ENCODE measurements around the gene ATP6AP1.
A peak's percentile ranks its signal among the peaks of the same experiment; 100 is the strongest.

ATP6AP1 gene

GRCh38 chrX:154471839-154472684 is 43.6 kb downstream of the ATP6AP1 start:
- no peak for DNase-seq (ENCODE audit: low spot score)

DNA sequence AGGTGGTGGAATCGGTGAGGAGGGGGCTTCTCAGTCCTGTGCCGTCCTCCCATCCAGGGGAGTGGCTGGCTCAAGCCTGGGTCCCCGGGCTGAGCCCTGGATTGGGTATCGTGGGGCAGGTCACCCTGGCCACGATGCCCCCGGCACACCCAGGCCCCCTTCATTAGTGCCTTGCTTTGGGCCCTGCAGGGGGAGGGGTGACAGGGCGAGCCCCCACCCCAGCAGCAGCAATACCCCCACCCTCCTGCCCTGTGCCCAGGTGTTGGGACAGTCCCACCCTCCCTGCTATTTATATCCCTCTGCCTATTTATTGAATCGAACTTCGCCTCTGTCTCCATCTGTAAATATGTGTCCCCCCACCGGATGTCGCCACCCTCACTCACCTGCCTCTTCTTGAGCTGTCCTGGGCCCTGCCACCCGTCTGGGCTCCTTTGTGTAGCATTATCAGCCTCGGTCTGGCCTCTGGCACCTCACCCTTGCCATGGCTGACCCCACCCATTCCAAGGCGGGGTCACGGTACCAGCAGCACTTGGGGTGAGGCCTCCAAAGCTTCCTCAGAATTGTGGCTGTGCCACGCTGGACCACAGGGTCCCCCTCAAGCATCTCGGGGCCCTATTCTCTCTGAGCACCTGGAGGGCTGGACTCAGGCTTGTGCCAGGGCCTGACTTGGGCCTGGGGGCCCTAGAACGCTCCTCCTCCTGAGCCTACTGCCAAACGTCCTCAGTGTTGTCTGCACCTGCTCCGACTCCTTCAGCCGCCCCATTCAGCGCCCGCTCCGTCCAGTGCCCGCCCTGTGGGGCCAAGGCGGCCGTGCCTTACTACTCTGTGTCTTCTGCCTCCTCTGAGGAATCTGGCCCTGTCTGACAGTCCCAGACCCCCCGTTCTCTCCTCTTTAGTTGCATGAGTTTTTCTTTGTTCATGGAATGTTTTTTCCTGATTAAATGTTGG is 44.5 kb downstream of the ATP6AP1 start:
- no peak for DNase-seq (ENCODE audit: low spot score)

DNA sequence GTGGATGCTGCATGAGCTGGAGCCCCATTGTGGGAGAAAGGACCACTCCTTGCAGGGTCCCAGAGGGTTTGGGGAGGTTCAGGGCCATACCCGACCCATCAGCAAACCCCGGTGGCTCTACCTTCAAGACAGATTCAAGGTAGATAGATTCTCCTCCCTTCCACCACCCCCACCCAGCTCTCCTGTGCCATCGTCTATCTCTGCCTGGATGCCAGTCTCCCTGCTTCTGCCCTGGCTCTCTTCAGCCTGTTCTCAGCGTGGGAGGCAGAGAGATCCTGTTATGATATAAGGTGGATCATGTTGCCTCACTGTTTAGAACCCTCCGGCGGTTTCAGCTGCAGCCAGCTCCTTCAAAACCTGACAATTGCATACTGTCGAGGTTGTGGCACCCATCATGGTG is 45.2 kb downstream of the ATP6AP1 start:
- DNase-seq (ENCODE audit: low spot score): no peak

GRCh38 chrX:154476821-154477220 is 48.3 kb downstream of the ATP6AP1 start:
- peak; percentile 24 for DNase-seq (ENCODE audit: low spot score)

DNA sequence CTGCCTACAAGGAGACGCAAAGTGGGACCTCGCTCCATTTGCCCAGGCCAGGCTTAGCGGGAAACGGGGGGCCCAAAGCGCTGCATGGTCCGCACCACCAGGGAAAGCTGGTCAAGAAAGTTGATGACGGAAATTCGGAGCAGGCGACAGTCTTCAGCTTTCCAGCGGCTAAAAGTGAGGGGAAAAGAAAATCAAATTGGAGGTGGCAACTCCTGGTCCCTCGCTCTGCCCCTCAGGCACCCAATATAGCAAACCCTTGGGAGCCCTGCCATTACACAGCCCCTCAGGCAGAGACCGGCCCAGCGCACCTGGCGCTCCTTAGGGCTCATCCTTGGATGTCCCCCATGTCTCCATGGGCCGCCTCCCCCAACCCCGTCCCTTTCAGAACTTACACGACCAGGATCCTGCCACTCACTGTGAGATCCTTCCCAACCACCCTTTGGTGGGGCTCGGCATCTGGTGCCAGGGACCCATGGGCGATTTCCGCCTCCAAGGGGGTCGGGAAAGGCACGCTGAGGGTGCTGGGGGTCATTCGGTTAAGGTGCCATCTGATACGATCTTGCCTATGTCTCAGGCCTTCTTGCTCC is 49.5 kb downstream of the ATP6AP1 start:
- no peak for DNase-seq (ENCODE audit: low spot score)

DNA sequence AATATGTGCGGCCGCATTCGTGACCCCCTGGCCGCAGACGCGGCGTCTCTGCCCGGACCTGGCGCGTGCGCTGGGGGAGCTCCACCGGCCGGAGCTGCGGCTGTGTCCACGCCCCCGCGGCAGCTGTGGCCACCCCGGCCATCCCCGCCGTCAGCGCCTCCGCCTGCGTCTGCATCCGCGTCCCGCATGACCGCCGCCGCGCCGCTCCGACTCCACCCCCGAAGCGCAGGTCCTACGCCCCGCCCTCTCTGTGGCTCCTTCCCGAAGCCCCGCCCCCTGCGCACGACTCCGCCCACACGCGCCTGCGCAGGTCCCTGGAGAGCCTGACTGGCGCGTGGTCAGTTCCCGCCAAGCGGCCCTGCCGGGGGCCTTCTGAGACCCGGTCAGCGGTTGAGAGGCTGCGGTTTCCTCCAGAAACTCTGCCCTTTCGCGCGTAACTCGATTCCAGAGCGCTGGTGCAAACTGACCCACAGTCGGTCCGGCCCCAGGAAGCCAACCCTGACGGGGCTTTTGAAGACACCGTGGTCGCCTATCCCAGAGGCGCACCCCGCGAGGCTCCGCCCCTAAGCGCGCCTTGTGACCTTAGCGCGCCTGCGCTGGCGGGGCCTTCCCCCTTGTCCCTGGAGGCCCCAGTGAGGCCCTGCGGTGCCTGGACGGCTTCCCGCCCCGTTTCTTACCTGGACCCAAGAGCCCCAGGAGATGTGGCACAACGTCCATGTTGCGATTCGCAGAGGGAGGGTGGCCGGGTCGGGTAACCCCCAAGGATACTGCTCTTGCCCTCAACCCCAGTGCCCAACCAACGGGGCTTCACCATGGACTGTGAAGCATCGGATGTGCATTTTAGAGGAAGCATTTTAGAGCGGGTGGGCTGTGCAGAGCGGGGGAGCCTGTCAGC is 50.5 kb downstream of the ATP6AP1 start, which contains the start of gene LAGE3:
Gene LAGE3, minus strand, starts transcription at position 554 of the 895 bp plus-strand sequence. Its CDS starts 366 bp downstream, at position 188.
- peak; percentile 88 for DNase-seq (ENCODE audit: low spot score)

- no peak for DNase-seq (ENCODE audit: low spot score)
These were observed 52.7 kb downstream of the ATP6AP1 start for GRCh38 chrX:154481195-154481594.

DNA sequence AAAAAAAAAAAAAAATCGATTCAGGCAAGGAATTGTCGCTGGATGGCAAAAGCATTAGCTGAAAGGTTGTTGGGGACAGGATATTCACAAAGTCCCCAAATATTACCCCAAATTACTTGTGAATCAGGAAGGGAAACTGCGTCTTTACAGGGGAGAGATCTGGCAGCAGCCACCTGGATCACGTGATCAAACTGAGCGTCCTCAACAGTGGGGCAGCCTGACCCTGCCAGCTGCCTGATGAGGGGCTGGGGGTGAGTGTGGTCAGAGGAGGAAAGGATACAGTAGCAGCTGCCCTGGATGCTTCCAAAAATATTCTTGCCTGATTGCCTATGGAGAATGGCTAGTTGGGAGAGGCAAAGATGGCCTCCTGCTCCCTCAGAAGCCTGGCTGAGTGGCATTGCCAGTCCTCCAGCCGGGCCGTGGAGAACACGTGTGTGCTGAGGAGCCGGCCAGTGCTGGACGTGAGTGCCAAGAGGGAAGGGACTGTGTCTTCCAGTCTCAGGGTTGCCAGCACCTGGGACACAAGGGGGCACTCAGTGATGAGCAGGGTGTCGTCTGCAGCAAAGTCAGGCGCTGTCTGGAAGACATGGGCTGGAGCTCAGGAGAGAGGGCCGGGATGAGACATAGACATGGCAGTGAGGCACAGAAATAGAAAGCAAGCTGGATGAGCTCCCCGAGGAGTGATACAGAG is 53.6 kb downstream of the ATP6AP1 start:
- no peak for DNase-seq (ENCODE audit: low spot score)

- no peak for DNase-seq (ENCODE audit: low spot score)
These were observed 54.3 kb downstream of the ATP6AP1 start for GRCh38 chrX:154482786-154483185.

DNA sequence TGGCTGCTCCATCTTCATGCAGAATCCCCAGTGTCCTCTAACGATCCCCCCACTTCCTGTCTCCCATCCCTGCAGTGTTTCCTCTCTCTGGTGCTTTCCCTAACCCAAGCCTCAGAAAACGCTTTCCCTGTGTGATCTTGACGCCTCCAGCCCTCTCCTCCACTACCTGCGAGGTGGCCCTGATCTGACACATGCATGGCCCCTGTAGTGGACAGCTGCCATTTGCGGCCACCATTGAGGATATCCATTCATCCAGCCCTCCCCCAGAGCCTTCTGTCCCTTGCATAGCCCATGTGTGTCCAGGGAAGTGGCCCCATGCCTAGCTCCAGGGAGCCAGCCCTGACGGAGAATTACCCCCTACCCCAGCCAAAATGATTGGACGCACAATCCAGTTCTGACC is 54.8 kb downstream of the ATP6AP1 start:
- DNase-seq (ENCODE audit: low spot score): no peak

- DNase-seq (ENCODE audit: low spot score): peak; percentile 31
These were observed 56.0 kb downstream of the ATP6AP1 start for GRCh38 chrX:154484255-154485149.

DNA sequence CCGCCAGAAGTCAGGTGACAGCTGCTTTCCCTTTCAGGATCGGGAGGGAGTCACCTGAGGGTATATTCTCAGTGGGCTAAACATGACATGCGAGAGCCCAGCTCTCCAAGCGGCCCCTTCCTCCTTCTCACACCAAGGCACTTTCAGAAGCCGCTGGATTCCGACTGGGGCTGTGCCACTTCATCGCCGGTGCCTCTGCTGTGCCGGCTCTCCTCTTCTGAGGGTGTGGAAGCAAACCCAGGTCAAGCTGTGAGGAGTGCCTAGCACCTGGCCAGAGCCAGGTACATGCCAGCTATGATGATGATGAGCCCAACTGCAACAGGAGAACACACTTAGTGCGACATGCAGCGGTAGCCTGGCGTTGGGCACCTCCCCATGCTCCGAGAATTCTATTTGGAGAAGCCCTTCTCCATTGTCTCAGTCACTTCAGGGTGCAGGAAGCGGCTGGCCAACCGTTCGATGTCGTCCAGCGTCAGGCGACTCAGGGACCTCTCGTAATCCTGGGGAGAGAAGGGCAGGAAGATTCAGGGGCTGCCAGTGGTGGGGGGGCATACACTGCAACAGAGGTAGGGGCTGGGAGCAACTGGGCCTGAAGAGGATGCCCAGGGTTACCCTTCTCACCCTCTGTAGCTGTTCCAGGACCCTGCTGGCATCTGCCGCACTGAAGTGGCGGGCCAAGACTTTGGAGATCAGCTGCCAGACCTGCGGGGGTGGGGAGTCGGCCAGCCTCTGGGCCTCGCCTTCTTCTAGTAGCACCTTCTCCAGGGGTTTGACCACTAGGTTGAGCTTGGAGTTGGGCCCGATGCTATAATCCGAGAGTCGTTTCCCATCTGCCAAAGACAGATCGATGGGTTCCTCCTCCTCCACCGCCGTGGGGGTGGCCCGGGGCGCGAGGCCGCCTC is 56.9 kb downstream of the ATP6AP1 start:
- no peak for DNase-seq (ENCODE audit: low spot score)

DNA sequence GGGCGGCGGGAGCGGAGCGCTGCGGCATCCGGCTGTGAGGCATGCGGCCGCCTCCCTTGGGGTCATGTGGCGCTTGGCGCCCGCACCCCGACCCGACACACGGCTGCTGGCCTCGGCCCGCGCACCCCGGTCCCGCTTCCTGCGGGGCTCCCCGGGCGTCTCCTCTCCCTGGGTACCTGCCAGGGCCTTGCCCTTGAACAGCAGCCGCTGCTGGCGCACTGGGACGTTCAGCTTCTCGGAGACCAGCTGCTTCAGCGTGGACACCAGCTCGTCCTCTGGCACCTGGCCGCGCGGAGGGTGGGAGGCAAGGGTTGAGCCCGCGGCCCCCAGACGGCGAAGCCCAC is 57.5 kb downstream of the ATP6AP1 start:
- DNase-seq (ENCODE audit: low spot score): peak; percentile 12

Measured in kidney tubule cell (primary cell).